Right cardiac atrium (tissue), 5 donors: ENCODE results near the gene SPAG9. TPM values are rescaled to one million over a fixed set of nuclear protein-coding genes. Genes with fewer than 3 reads are reported as not detected.
A peak's percentile ranks its signal among the peaks of the same experiment; 100 is the strongest.
"Not testable (repeated sequence)": the region's sequence is repeated elsewhere in the genome, so short reads cannot be mapped to it uniquely, and the experiment has no call there.

Source experiments
- ATAC-seq, 2 donors: fragments of 200-7000 bp; cut with Tn5 transposase; one replicate each; pipeline versions ENCODE4 v1.8.0 to v1.9.1; 2020; ENCODE audit warnings: moderate library complexity in 2 of 2, mild to moderate bottlenecking in 1 of 2
- DNase-seq, 3 donors: peaks; one replicate each; pipeline ENCODE4 v3.0.0-alpha.2; 2020
- H3K27ac ChIP-seq: one replicate; pipeline ENCODE4 v1.5.1; 2013; ENCODE audit warnings: mild to moderate bottlenecking, low read length, control low read depth, moderate library complexity
- H3K27me3 ChIP-seq: one replicate; pipeline ENCODE4 v1.6.1; 2013; ENCODE audit not compliant: control insufficient read depth, insufficient read depth
- H3K4me1 ChIP-seq: one replicate; pipeline ENCODE4 v1.6.1; 2013; ENCODE audit warnings: low read length; ENCODE audit not compliant: control insufficient read depth, insufficient read depth
- H3K4me3 ChIP-seq: one replicate; pipeline ENCODE4 v1.5.1; 2013; ENCODE audit warnings: low read length, control low read depth
- H3K9me3 ChIP-seq: one replicate; pipeline ENCODE4 v1.6.1; 2013; ENCODE audit warnings: low read length; ENCODE audit not compliant: control insufficient read depth
- WGBS: extraction: QIAGEN DNeasy Blood & Tissue Kit; methylation state at CpG from one replicate; pipeline ENCODE4 v1.1.7; 2013; 5-methylcytosine and 5-hydroxymethylcytosine counted together
- intact Hi-C, 4 donors: fragments of 100-400 bp; cut with DNase I; formaldehyde crosslinking; loops; one replicate each; pipeline versions ENCODE4 v1.11.0 to v1.14.0; 2022 to 2023
- polyA plus RNA-seq: library from polyadenylated mRNA; stranded (reverse); fragments of 200-250 nt; gene quantifications from one replicate; pipeline ENCODE4 v1.2.3, GENCODE V29; 2013
- total RNA-seq, 4 donors: library from RNA; stranded (reverse); fragmentation: NEBNext Ultra II Directional; extraction: Animal tissue kit (Norgen Biotek cat#: 25700); gene quantifications; one replicate each; pipeline ENCODE4 v1.2.1, GENCODE V29; 2021
- donor health status: healthy with polysubstance abuse.
- donor health status: DM: no; HTN: yes; CAD: no.
- donor health status: DM: no; HTN: no; CAD: no.
- donor health status: DM: no; HTN: yes; CAD: no; lungs with severe emphysema.
- donor health status: DM: yes; HTN: yes; CAD: no.

SPAG9 gene
- total and polyA plus RNA-seq, 5 donors: 19.1 to 81.0 (median 59.0) TPM

DNA sequence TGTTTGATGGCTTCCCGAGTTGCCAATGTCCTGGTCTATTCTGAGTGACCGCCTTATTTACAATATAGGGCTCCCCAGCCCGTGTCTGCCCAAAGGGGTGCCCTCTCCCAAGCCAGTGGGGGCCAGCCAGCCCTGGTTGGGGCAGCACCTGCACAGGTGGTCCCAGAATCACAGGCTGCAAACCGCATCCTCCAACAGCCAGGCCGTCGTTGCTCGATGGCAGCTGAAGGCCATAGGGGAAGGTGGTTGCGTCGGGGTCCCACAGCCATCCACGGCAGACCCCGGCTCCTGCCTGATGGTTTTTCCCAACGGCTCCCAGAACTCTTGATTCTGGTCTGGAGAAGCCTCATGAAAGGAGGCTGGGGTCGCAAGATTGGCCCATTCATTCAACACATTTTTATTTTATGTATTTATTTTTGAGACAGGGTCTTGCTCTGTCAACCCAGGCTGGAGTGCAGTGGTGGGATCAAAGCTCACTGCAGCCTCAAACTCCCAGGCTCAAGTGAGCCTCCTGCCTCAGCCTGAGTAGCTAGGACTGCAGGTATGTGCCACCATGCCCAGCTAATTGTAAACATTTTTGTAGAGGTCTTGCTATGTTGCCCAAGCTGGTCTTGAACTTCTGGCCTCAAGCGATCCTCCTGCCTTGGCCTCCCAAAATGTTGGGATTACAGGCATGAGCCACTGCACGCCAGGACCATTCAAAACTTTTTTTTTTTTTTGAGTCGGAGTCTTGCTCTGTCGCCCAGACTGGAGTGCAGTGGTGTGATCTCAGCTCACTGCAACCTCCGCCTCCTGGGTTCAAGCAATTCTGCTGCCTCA is 175.6 kb downstream of the SPAG9 start:
- no peak for ATAC-seq
- peaks cover 10% of the 10 kb centered on the region for H3K4me1 ChIP-seq
- WGBS: 69% methylated on average over 18 of the region's 18 CpGs
- H3K27me3 ChIP-seq: no peaks in the 10 kb centered on the region
- no peak overlapping the region for H3K27ac ChIP-seq
- DNase-seq: no peak
- peak overlapping the region; percentile 30 for H3K4me3 ChIP-seq
- no peaks in the 10 kb centered on the region for H3K9me3 ChIP-seq
- intact Hi-C loops: loop anchor here in 3 of 4 donors (5.0 kb wide), 1 partner anchor 93 kb away; no protein-coding TSS in a partner anchor

DNA sequence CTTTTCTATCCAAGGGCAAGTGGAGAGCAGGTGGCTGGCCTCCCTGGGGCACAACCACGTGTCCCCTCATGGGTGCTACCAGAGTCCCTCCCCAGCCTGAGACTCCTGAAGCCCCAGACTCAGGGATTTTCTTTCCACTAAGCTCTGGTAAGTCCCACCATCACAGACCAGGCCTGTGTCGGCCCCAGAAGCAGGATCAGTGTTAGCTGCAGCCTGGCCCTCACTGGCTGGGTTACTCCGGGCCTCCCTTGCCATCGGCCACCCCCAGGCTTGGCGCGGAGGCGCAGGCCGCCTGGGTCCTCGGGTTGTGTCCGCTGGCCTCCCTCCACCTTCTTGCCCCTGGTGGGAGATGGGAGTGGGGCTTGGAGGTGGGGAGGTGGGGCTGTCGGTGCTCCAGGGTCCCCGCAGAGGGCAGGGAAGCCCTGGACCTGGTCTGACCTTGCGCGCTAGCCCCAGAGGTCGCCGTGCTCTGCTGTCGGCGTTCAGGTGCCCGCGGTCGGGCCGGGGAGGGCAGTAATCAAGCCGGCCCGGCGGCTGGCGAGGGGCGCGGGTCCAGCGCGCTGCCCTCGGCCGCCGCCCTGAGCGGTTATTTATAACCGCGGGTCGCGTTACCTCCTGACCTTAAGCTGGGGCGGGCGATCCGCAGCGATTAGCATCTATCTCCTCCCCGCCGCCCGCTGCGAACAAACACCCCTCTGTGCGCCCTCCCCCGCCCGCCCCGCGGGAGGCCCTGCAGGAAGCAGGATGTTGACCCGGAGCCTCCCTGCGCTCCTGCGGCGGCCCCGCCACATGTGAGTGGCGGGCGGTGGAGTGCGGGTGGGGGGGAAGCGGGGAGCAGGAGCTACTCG is 176.4 kb downstream of the SPAG9 start:
- Histone ChIP-seq H3K27me3 (no peaks in the 10 kb centered on the region), H3K27ac (peak overlapping the region; percentile 91), H3K9me3 (no peaks in the 10 kb centered on the region), H3K4me3 (peak overlapping the region; percentile 30), H3K4me1 (peaks cover 7% of the 10 kb centered on the region)
- ATAC-seq (peak; percentile 80 to 85), DNase-seq (peak; percentile 81 to 93 (median 92))
- intact Hi-C loops: no loop called here
- 5% methylated on average over 61 of the region's 61 CpGs for WGBS

DNA sequence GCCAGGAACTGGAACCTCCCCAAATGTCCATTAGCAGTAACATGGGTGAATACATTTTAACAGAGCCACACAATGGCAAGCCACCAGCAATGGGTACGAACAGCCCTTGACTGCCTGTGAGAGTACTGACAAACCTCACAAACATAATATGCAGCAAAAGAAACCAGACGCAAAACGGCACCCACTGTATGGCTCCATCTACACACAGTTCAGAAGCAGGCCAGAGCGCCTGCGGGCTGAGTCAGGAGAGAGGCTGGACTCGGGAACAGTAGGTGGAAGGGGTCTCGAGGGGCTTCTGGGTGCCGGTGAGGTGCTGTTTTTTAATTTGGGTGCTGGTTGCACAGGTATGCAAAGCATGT is 177.1 kb downstream of the SPAG9 start:
- no peaks in the 10 kb centered on the region for H3K9me3 ChIP-seq
- H3K4me1 ChIP-seq: peaks cover 7% of the 10 kb centered on the region
- H3K27ac ChIP-seq: peak overlapping the region; percentile 91
- H3K27me3 ChIP-seq: no peaks in the 10 kb centered on the region
- WGBS: 68% methylated on average over 8 of the region's 8 CpGs
- no peak for ATAC-seq
- H3K4me3 ChIP-seq: no peak overlapping the region
- intact Hi-C loops: no loop called here
- no peak for DNase-seq

DNA sequence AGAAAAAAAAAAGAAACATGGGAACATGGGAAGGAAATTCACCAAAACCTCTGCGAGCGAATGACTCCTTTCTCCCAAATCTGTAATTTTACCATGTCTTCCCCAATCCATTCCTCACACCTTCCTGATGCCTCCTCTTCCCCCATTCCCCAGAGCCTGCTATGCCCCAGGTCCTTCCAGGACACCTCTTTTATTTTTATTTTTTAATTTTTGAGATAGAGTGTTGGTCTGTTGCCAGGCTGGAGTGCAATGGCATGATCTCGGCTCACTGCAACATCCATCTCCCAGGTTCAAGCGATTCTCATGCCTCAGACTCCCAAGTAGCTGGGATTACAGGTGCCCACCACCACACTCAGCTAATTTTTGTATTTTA is 179.0 kb downstream of the SPAG9 start:
- DNase-seq, H3K4me3 ChIP-seq, ATAC-seq, H3K9me3 ChIP-seq, H3K4me1 ChIP-seq, H3K27me3 ChIP-seq, H3K27ac ChIP-seq, intact Hi-C loops: not testable (repeated sequence)
- WGBS: 94% methylated on average over 4 of the region's 4 CpGs

DNA sequence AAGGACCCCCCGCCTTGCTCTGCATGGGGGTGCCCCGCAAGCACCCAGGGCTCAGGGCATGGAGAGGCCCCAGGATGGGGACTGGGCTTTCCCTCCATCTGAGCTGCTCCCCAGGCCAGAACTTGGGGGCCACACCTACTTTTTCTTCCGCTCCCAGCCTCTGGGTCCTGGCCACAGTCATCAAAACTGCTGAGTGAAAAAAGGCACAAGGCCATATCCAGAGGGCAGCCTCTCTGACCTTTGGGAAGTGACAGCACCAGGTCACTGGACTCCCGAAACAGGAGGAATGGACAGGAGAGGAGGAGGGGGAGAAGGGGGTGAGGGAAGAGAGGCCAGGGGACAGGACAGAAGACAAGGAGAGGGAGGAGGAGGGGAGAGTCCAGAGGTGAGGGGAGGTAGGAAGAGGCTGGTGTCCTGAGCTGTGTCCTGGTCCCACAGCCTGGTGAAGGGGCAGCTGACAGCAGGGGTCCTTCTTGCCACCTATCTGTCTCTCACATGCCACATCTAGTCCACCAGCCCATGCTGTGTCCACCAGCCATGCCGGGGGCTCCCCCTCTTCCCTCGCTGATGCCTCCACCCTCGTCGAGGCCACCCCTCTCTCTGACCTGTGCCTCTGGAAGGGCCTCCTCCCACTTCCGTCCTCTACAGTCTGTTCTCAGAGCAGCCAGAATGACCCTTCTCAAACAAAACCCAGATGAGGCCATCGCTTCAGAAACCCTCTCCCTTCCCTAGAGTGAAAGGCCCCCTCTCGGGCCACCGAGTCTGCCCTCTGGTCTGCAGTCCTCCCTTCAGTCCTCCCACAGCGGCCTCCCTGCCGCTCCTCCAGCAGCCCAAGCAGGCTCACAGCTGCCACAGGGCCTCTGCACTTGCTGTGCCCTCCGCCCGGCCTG is 180.6 kb downstream of the SPAG9 start:
- no peak overlapping the region for H3K4me3 ChIP-seq
- DNase-seq: peak in 1 of 3 donors; percentile 50
- no peaks in the 10 kb centered on the region for H3K27me3 ChIP-seq
- H3K9me3 ChIP-seq: no peaks in the 10 kb centered on the region
- peak in 1 of 2 donors; percentile 28 for ATAC-seq
- peaks cover 2% of the 10 kb centered on the region for H3K4me1 ChIP-seq
- no peak overlapping the region for H3K27ac ChIP-seq
- intact Hi-C loops: no loop called here
- WGBS: 83% methylated on average over 16 of the region's 16 CpGs

DNA sequence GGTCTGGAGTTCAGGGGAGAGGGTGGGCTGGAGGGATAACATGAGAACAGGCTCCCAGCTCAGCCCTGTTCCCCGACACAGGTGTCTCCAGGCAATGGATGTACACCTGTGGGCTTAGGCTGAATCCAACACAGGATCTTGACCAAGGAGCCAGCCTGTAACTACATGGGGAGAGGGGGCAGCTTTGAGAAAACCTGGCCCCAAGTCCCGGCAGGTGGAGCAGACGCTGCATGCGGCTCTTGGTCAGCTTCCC is 181.2 kb downstream of the SPAG9 start:
- 93% methylated on average over 4 of the region's 4 CpGs for WGBS
- DNase-seq (peak in 1 of 3 donors; percentile 16), ATAC-seq (no peak)
- H3K27me3 ChIP-seq: no peaks in the 10 kb centered on the region
- no peak overlapping the region for H3K27ac ChIP-seq
- H3K4me1 ChIP-seq: no peaks in the 10 kb centered on the region
- H3K9me3 ChIP-seq: no peaks in the 10 kb centered on the region
- intact Hi-C loops: no loop called here
- H3K4me3 ChIP-seq: no peak overlapping the region

DNA sequence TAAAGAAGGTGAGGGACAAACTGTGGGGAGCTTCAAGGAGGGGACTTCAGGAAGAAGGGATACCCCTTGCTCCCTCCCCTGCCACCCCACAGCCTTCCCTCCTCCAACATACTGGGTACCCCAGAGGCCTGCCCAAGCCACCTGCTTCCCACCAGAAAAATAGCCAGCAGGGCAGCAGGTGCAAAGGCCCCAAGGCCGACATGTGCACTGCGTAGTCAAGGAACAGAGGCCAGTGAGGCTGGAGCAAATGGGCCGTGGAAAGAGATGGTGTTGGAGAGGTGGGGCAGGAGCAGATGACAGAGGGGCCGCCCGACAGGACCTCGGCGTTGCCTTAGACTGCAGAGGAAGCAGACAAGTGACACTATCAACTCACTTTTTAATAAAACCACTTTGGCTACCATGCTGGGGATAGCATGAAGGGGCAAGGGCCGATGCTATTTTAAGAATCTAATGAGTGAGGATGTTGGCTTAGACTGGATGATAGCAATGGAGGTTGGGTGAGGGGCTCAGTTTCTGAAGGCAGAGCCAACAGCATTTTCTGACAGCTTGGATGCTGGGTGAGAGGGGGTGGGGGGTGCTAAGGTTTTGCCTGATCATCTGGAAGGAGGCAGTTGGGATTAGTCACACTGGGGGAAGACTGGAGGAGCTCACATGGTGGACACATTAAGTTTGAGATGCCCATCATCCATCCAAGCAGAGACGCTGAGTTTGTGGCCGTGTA is 181.7 kb downstream of the SPAG9 start:
- ATAC-seq (no peak), DNase-seq (no peak)
- Histone ChIP-seq H3K4me3 (no peak overlapping the region), H3K27ac (no peak overlapping the region), H3K27me3 (no peaks in the 10 kb centered on the region), H3K4me1 (no peaks in the 10 kb centered on the region), H3K9me3 (no peaks in the 10 kb centered on the region)
- intact Hi-C loops: no loop called here
- WGBS: 83% methylated on average over 10 of the region's 10 CpGs

DNA sequence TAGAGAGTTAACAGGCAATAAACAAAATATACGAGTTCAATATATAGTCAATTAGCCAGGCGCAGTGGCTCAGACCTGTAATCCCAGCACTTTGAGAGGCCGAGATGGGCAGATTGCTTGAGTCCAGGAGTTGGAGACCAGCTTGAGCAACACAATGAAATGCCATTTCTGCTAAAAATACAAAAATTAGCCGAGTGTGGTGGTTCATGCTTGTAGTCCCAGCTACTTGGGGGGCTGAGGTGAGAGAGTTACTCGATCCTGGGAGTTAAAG is 184.7 kb downstream of the SPAG9 start:
- Histone ChIP-seq H3K27me3 (no peaks in the 10 kb centered on the region), H3K4me1 (peaks cover 3% of the 10 kb centered on the region), H3K9me3 (no peaks in the 10 kb centered on the region), H3K27ac (no peak overlapping the region), H3K4me3 (no peak overlapping the region)
- intact Hi-C loops: no loop called here
- DNase-seq (peak in 1 of 3 donors; percentile 23), ATAC-seq (no peak)
- 92% methylated on average over 5 of the region's 5 CpGs for WGBS

DNA sequence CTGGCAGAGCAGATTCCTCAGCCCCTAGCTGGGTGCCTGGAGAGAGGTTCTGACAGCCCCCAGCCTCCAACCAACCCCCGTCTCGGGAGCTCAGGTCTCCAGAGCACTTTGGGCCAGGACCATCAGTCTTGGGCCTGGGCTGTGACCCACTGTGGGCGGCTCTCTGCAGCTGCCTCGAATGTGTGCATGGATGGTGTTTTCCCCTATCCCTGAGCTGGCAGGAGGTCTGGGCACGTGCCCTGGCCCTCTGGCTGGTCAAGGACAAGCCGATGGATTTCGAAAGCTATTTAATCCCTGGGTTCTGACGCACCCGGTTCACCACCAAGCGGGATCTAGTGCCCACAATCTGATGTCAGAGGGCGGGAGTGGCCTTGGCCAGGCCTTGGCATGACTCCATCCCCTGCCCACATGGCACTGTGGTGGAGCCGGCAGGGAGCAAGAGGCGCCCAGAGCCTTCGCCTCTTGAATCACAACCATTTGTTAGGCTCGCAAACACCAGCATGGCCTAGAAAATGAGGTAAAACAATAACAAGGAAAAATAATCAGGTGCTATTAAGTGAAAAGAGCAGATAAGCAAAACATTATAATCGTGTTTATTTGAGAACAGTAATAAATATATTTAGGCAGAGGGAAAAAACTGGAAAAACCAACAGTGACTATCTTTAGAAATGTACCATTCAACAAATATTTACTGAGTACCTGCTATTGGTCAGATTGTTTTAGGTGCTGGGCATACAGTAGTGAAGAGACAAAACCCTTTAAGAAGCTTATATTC is 185.3 kb downstream of the SPAG9 start:
- Histone ChIP-seq H3K4me1 (peaks cover 3% of the 10 kb centered on the region), H3K4me3 (no peak overlapping the region), H3K27ac (peak overlapping the region; percentile 27), H3K27me3 (no peaks in the 10 kb centered on the region), H3K9me3 (no peaks in the 10 kb centered on the region)
- ATAC-seq: peak in 1 of 2 donors; percentile 30
- intact Hi-C loops: no loop called here
- peak in 2 of 3 donors; percentile 71 to 79 for DNase-seq
- 71% methylated on average over 16 of the region's 16 CpGs for WGBS

DNA sequence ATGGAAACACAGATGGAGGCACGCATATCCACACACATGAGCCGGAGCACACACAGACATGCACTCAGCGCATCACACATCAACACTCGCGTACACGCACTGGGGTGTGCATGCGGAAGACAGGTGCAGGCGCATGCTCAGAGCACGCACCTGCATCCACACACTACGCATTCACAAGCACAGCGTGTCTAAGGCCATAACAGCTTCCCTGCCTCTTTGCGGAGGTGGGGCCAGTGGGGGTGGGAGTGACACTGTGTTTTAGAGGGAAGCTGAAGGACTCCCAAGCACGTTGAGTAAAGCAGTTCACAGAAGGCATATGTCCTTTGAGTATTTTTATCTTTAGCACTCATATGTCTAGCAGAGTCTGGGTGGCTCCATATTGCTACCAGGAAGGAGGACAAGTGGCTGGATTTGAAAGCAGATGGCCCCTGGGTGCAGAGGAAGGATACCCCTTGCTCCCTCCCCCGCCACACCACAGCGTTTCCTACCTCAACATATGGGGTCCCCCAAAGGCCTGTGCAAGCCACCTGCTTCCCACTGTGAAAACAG is 185.9 kb downstream of the SPAG9 start:
- WGBS: 86% methylated on average over 15 of the region's 15 CpGs
- intact Hi-C loops: loop anchor here in 1 of 4 donors (5.0 kb wide), 1 partner anchor 67 kb away; the partner anchor contains the start of gene TOB1
- no peak for ATAC-seq

More for the DNA sequence above, 185.9 kb downstream of the SPAG9 start:
- H3K27ac ChIP-seq: peak overlapping the region; percentile 27
- peak in 2 of 3 donors; percentile 17 to 21 for DNase-seq
- no peaks in the 10 kb centered on the region for H3K27me3 ChIP-seq
- peaks cover 3% of the 10 kb centered on the region for H3K4me1 ChIP-seq
- no peak overlapping the region for H3K4me3 ChIP-seq
- no peaks in the 10 kb centered on the region for H3K9me3 ChIP-seq
